ENCODE measurements around the gene CHIA.

DNA sequence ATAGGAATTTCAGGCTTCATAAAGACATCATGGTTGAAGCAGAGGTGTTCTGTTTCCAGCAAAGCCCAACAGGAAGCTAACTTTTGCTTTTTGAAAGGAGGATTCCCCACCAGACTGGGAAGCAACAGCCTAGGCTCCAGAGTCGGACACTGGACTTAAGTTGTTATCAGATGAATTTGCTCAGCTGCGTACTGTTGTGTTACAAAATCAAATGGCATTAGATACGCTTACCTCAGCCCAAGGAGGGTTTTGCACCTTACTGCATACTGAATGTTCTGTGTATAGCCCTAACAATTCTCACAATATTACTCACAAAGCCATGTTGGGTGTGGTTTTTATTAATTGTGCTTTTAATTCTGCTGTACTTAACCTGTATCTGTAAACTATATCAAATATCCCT lies 547 bp upstream of the CHIA start:
- TF ChIP-seq, protein P1, sequence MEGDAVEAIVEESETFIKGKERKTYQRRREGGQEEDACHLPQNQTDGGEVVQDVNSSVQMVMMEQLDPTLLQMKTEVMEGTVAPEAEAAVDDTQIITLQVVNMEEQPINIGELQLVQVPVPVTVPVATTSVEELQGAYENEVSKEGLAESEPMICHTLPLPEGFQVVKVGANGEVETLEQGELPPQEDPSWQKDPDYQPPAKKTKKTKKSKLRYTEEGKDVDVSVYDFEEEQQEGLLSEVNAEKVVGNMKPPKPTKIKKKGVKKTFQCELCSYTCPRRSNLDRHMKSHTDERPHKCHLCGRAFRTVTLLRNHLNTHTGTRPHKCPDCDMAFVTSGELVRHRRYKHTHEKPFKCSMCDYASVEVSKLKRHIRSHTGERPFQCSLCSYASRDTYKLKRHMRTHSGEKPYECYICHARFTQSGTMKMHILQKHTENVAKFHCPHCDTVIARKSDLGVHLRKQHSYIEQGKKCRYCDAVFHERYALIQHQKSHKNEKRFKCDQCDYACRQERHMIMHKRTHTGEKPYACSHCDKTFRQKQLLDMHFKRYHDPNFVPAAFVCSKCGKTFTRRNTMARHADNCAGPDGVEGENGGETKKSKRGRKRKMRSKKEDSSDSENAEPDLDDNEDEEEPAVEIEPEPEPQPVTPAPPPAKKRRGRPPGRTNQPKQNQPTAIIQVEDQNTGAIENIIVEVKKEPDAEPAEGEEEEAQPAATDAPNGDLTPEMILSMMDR (IDR thresholded peaks at IDR 0.05; ENCODE audit: low read depth, low read length, missing input control): no peak
- TF ChIP-seq YY1 (IDR thresholded peaks at IDR 0.05): no peak
- TF ChIP-seq, protein P2, sequence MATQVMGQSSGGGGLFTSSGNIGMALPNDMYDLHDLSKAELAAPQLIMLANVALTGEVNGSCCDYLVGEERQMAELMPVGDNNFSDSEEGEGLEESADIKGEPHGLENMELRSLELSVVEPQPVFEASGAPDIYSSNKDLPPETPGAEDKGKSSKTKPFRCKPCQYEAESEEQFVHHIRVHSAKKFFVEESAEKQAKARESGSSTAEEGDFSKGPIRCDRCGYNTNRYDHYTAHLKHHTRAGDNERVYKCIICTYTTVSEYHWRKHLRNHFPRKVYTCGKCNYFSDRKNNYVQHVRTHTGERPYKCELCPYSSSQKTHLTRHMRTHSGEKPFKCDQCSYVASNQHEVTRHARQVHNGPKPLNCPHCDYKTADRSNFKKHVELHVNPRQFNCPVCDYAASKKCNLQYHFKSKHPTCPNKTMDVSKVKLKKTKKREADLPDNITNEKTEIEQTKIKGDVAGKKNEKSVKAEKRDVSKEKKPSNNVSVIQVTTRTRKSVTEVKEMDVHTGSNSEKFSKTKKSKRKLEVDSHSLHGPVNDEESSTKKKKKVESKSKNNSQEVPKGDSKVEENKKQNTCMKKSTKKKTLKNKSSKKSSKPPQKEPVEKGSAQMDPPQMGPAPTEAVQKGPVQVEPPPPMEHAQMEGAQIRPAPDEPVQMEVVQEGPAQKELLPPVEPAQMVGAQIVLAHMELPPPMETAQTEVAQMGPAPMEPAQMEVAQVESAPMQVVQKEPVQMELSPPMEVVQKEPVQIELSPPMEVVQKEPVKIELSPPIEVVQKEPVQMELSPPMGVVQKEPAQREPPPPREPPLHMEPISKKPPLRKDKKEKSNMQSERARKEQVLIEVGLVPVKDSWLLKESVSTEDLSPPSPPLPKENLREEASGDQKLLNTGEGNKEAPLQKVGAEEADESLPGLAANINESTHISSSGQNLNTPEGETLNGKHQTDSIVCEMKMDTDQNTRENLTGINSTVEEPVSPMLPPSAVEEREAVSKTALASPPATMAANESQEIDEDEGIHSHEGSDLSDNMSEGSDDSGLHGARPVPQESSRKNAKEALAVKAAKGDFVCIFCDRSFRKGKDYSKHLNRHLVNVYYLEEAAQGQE (IDR thresholded peaks at IDR 0.05): no peak
- TF ChIP-seq RAD21 (IDR thresholded peaks at IDR 0.05): no peak
- TF ChIP-seq JUND (IDR thresholded peaks at IDR 0.05): no peak
- no peak for TF ChIP-seq TAF1 (conservative IDR thresholded peaks at IDR 0.05)
- no peak for TF ChIP-seq NR2F2 (IDR thresholded peaks at IDR 0.05)
- no peak for TF ChIP-seq GABPA (IDR thresholded peaks at IDR 0.05 in 1 of 2, conservative IDR thresholded peaks at IDR 0.05 in 1 of 2)
- no peak for TF ChIP-seq FOXA2 (IDR thresholded peaks at IDR 0.05)
- TF ChIP-seq FOXA1 (IDR thresholded peaks at IDR 0.05): no peak

All from liver (tissue), 3 donors.